ENCODE data around the gene PUS7. TPM values are rescaled to one million over a fixed set of nuclear protein-coding genes. Genes with fewer than 3 reads are reported as not detected.

Gene PUS7
- total RNA-seq, 1 donor from 2014 or later: 39.8 TPM

DNA sequence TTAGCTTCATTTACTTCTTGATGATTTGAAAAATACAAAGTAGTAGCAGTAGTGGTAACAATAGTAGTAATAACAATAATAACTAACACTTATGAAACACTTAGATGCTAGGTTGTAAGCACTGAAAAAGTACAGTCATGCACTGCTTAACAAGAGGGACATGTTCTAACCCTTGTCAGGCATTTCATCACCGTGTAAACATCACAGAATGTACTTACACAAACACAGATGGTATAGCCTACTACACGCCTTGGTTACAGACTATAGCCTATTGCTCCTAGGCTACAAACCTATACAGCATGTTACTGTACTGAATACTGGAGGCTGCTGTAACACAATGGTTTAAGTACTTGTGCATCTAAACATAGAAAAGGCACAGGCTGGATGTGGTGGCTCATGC is 60.6 kb downstream of the PUS7 start:
- no peak overlapping the region for H3K4me3 Mint-ChIP-seq

DNA sequence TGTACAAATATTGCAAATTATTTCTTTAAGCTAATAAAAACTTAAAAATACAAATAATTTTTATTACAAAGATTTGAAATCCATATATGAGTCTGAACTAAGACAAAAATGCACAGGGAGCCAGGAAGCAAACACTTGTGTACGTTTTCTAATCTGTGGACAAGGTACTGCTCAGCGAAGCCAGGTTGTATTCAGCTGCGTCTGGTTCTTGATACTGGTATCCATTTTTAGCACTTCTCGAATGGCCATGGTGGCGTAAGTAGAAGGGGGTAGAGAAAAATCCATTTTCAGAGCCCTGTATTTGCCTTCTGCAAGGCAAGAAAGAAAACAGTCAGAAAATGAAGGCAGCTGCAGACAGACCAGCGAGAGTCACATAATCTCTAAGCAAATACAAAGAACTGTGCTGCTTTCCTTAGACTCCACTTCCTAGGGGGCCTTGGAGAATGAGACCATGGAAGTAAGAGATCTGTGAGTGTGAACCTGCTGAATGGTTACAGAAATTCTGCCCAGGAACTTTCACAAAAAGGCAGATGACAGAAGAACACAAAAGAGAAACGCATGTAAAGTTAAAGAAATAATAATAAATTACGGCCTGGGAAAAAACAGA is 64.3 kb downstream of the PUS7 start:
- Mint-ChIP-seq H3K9me3 (no peaks in the 10 kb centered on the region), H3K4me3 (no peak overlapping the region), H3K27ac (peak overlapping the region; percentile 81), H3K36me3 (peaks cover 19% of the 10 kb centered on the region), H3K27me3 (ENCODE audit: insufficient read depth, low read depth) (peaks cover 2% of the 10 kb centered on the region), H3K4me1 (peaks cover 25% of the 10 kb centered on the region)
- H3K9ac ChIP-seq: no peak overlapping the region
- H3K4me1 ChIP-seq: peaks cover 10% of the 10 kb centered on the region
- H3K4me3 ChIP-seq: no peak overlapping the region
- DNase-seq (ENCODE audit: low spot score): peak; percentile 77
- H3F3A ChIP-seq (ENCODE audit: low read depth): peaks cover 19% of the 10 kb centered on the region
- no peaks in the 10 kb centered on the region for H4K20me1 ChIP-seq (ENCODE audit: low read depth)
- H3K36me3 ChIP-seq: peaks cover 8% of the 10 kb centered on the region
- peak overlapping the region; percentile 62 for H3K4me2 ChIP-seq
- no peaks in the 10 kb centered on the region for H3K27me3 ChIP-seq
- H3K9me3 ChIP-seq (ENCODE audit: low read depth): no peaks in the 10 kb centered on the region
- peak overlapping the region; percentile 71 for H3K27ac ChIP-seq
- no peak for TF ChIP-seq EZH2 (IDR thresholded peaks at IDR 0.05)
- TF ChIP-seq, protein P1, sequence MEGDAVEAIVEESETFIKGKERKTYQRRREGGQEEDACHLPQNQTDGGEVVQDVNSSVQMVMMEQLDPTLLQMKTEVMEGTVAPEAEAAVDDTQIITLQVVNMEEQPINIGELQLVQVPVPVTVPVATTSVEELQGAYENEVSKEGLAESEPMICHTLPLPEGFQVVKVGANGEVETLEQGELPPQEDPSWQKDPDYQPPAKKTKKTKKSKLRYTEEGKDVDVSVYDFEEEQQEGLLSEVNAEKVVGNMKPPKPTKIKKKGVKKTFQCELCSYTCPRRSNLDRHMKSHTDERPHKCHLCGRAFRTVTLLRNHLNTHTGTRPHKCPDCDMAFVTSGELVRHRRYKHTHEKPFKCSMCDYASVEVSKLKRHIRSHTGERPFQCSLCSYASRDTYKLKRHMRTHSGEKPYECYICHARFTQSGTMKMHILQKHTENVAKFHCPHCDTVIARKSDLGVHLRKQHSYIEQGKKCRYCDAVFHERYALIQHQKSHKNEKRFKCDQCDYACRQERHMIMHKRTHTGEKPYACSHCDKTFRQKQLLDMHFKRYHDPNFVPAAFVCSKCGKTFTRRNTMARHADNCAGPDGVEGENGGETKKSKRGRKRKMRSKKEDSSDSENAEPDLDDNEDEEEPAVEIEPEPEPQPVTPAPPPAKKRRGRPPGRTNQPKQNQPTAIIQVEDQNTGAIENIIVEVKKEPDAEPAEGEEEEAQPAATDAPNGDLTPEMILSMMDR (IDR thresholded peaks at IDR 0.05): no peak
- TF ChIP-seq EZH2phosphoT487 (IDR thresholded peaks at IDR 0.05): no peak
- H2AFZ ChIP-seq (replicated peaks): no peak overlapping the region
- no peaks in the 10 kb centered on the region for H3K79me2 ChIP-seq (ENCODE audit: low read depth)

More for the DNA sequence above, 60.6 kb downstream of the PUS7 start:
- Histone ChIP-seq H4K20me1 (ENCODE audit: low read depth) (no peaks in the 10 kb centered on the region), H3K4me1 (peaks cover 10% of the 10 kb centered on the region), H3K79me2 (ENCODE audit: low read depth) (no peaks in the 10 kb centered on the region), H3K4me3 (no peak overlapping the region), H3K4me2 (no peak overlapping the region), H3K9me3 (ENCODE audit: low read depth) (no peaks in the 10 kb centered on the region), H2AFZ (replicated peaks) (no peak overlapping the region), H3K27ac (no peak overlapping the region), H3K27me3 (no peaks in the 10 kb centered on the region), H3K9ac (no peak overlapping the region), H3F3A (ENCODE audit: low read depth) (peaks cover 19% of the 10 kb centered on the region), H3K36me3 (peaks cover 8% of the 10 kb centered on the region)
- Mint-ChIP-seq H3K36me3 (peaks cover 16% of the 10 kb centered on the region), H3K4me1 (peaks cover 11% of the 10 kb centered on the region), H3K27ac (no peak overlapping the region), H3K9me3 (no peaks in the 10 kb centered on the region), H3K27me3 (ENCODE audit: insufficient read depth, low read depth) (no peaks in the 10 kb centered on the region)
- DNase-seq (ENCODE audit: low spot score): no peak
- no peak for TF ChIP-seq EZH2phosphoT487 (IDR thresholded peaks at IDR 0.05)
- TF ChIP-seq EZH2 (IDR thresholded peaks at IDR 0.05): no peak
- TF ChIP-seq, protein P1 (IDR thresholded peaks at IDR 0.05): no peak

DNA sequence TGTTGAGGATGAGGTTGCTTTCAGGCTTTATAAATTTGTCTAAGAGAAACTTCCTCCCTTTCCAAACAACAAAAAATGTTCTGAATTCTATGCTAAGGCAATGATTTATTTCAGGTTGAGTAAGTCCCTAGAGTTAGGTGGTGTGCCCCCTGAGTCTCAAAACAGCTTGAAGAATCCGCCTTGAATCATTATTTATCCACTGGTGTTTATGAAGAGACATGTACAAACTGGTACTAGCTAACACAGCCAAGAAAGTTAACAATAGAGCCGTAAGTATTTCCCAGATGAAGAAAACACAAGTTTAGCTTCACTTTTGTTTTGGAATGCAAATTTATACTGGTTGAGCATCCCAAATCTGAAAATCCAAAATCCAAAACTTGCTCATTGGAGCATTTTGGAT is 67.2 kb downstream of the PUS7 start:
- Histone ChIP-seq H3K9ac (no peak overlapping the region), H3K9me3 (ENCODE audit: low read depth) (no peaks in the 10 kb centered on the region), H3K4me2 (no peak overlapping the region), H3K27ac (no peak overlapping the region), H3K27me3 (no peaks in the 10 kb centered on the region), H4K20me1 (ENCODE audit: low read depth) (no peaks in the 10 kb centered on the region), H3F3A (ENCODE audit: low read depth) (peaks cover 19% of the 10 kb centered on the region), H3K4me1 (peaks cover 10% of the 10 kb centered on the region), H3K4me3 (no peak overlapping the region), H3K79me2 (ENCODE audit: low read depth) (no peaks in the 10 kb centered on the region), H3K36me3 (peaks cover 8% of the 10 kb centered on the region), H2AFZ (replicated peaks) (no peak overlapping the region)
- Mint-ChIP-seq H3K9me3 (no peaks in the 10 kb centered on the region), H3K36me3 (peaks cover 12% of the 10 kb centered on the region), H3K27me3 (ENCODE audit: insufficient read depth, low read depth) (peaks cover 4% of the 10 kb centered on the region), H3K4me1 (peaks cover 34% of the 10 kb centered on the region), H3K27ac (peak overlapping the region; percentile 43), H3K4me3 (no peak overlapping the region)
- no peak for DNase-seq (ENCODE audit: low spot score)
- TF ChIP-seq, protein P1 (IDR thresholded peaks at IDR 0.05): no peak
- no peak for TF ChIP-seq EZH2 (IDR thresholded peaks at IDR 0.05)
- no peak for TF ChIP-seq EZH2phosphoT487 (IDR thresholded peaks at IDR 0.05)
